Sigmoid colon (tissue), 7 donors: ENCODE measurements around the gene TLR4. TPM values are rescaled to one million over a fixed set of nuclear protein-coding genes. Genes with fewer than 3 reads are reported as not detected.

Experiments
- DNase-seq: peaks from one replicate; pipeline ENCODE4 v3.0.0-alpha.2; 2019
- H3K27ac ChIP-seq, 4 donors: fragments of 200-600 bp; sonication (generic); one replicate each; pipeline ENCODE4 v1.5.1; 2016 to 2019; ENCODE audit warnings: mild to moderate bottlenecking in 1 of 4
- H3K27me3 ChIP-seq, 3 donors: fragments of 200-600 bp; sonication (generic); one replicate each; pipeline ENCODE4 v1.5.1; 2019; ENCODE audit warnings: mild to moderate bottlenecking in 1 of 3
- H3K36me3 ChIP-seq, 4 donors: fragments of 200-600 bp; sonication (generic); one replicate each; pipeline ENCODE4 v1.5.1; 2016 to 2019
- H3K4me1 ChIP-seq, 4 donors: fragments of 200-600 bp; sonication (generic); one replicate each; pipeline ENCODE4 v1.5.1; 2017 to 2019
- H3K4me3 ChIP-seq, 4 donors: fragments of 200-600 bp; sonication (generic); one replicate each; pipeline ENCODE4 v1.5.1; 2017 to 2019; ENCODE audit warnings: mild to moderate bottlenecking in 2 of 4, moderate library complexity in 1 of 4
- H3K9me3 ChIP-seq, 4 donors: fragments of 200-600 bp in 3 of 4; sonication (generic) in 3 of 4; one replicate each; pipeline versions ENCODE4 v1.5.1 to v1.6.1; 2013 to 2019
- CTCF ChIP-seq, 4 experiments: fragments of 450-650 bp in 3 of 4; fragments of 200-600 bp in 1 of 4; IDR thresholded peaks; one replicate each; pipeline ENCODE4 v1.5.1; 2016 to 2019; ENCODE audit warnings: antibody characterized with exemption in 4 of 4, mild to moderate bottlenecking in 3 of 4, moderate library complexity in 2 of 4
- EP300 ChIP-seq, 4 donors: sonication (generic); formaldehyde crosslinking; IDR thresholded peaks; one replicate each; pipeline ENCODE4 v1.6.1; 2017; ENCODE audit warnings: antibody characterized with exemption in 4 of 4
- POLR2A ChIP-seq, 2 donors: fragments of 450-650 bp; IDR thresholded peaks; one replicate each; pipeline ENCODE4 v1.6.1; 2016; ENCODE audit warnings: antibody characterized with exemption in 2 of 2, mild to moderate bottlenecking in 2 of 2, moderate library complexity in 2 of 2
- POLR2AphosphoS5 ChIP-seq, 4 donors: sonication (generic); formaldehyde crosslinking; IDR thresholded peaks; one replicate each; pipeline ENCODE4 v1.6.1; 2017; ENCODE audit warnings: antibody characterized with exemption in 4 of 4
- WGBS, 2 donors: extraction: QIAGEN DNeasy Blood & Tissue Kit; methylation state at CpG; one replicate each; pipeline ENCODE4 v1.1.7; 2013; 5-methylcytosine and 5-hydroxymethylcytosine counted together
- intact Hi-C: fragments of 100-400 bp; cut with DNase I; formaldehyde crosslinking; loops from one replicate; pipeline ENCODE4 v1.15.1; 2023
- polyA plus RNA-seq, 3 donors: library from polyadenylated mRNA; stranded (reverse); fragments of 200-250 nt; gene quantifications; one replicate each; pipeline ENCODE4 v1.2.3, GENCODE V29; 2013
- small RNA-seq, 3 donors: library from RNA; depleted of rRNA; stranded (forward); fragments of <200 nt; gene quantifications; one replicate each; pipeline ENCODE3, GENCODE V24; 2016
- total RNA-seq, 4 donors: library from RNA; depleted of rRNA; stranded (reverse); fragments of >200 nt; gene quantifications; one replicate each; pipeline ENCODE4 v1.1.0, GENCODE V29; 2016
- donor health status: healthy with polysubstance abuse.
- donor health status: Bipolar disorder and iron deficiency.
- donor health status: healthy.

The TLR4 gene
- total and polyA plus RNA-seq, 7 donors: 4.0 to 24.6 (median 10.5) TPM

GRCh38 chr9:117771136-117771535 is 66.9 kb downstream of the TLR4 start:
- 11 to 35% methylated on average over 4 of the region's 4 CpGs for WGBS, 2 donors
- DNase-seq: no peak
- TF ChIP-seq POLR2AphosphoS5 (IDR thresholded peaks at IDR 0.05): no peak
- TF ChIP-seq CTCF (IDR thresholded peaks at IDR 0.05): no peak
- no peak for TF ChIP-seq POLR2A (IDR thresholded peaks at IDR 0.05)
- no peak for TF ChIP-seq EP300 (IDR thresholded peaks at IDR 0.05)

GRCh38 chr9:117772960-117773359 is 68.8 kb downstream of the TLR4 start:
- H3K36me3 ChIP-seq: no peaks in the 10 kb centered on the region
- H3K9me3 ChIP-seq: no peaks in the 10 kb centered on the region
- H3K4me1 ChIP-seq: no peaks in the 10 kb centered on the region
- no peak for DNase-seq
- intact Hi-C loops: no loop called here
- TF ChIP-seq POLR2AphosphoS5 (IDR thresholded peaks at IDR 0.05) (no peak), CTCF (IDR thresholded peaks at IDR 0.05) (no peak), POLR2A (IDR thresholded peaks at IDR 0.05) (no peak), EP300 (IDR thresholded peaks at IDR 0.05) (no peak)
- 18 to 49% methylated on average over 3 of the region's 3 CpGs for WGBS, 2 donors
- no peak overlapping the region for H3K27ac ChIP-seq
- H3K27me3 ChIP-seq: peaks cover 0 to 5% (median 0%) of the 10 kb centered on the region in 3 donors
- H3K4me3 ChIP-seq: no peak overlapping the region

More at GRCh38 chr9:117771136-117771535, 66.9 kb downstream of the TLR4 start:
- no peaks in the 10 kb centered on the region for H3K36me3 ChIP-seq
- H3K27me3 ChIP-seq: peaks cover 0 to 5% (median 0%) of the 10 kb centered on the region in 3 donors
- intact Hi-C loops: no loop called here
- no peaks in the 10 kb centered on the region for H3K9me3 ChIP-seq
- H3K4me3 ChIP-seq: no peak overlapping the region
- H3K27ac ChIP-seq: no peak overlapping the region
- no peaks in the 10 kb centered on the region for H3K4me1 ChIP-seq

Small RNA genes lying within 50 kb of the gene (small RNA-seq; reads per million reads assigned to genes)
- gene RNU6-1082P: 0 reads per million in 3 donors
